Endothelial cell of umbilical vein (primary cell): ENCODE data around the gene ANKS1A. TPM values are rescaled to one million over a fixed set of nuclear protein-coding genes. Genes with fewer than 3 reads are reported as not detected.

Source experiments
- BruUV-seq: library from RNA; stranded (reverse); fragments of 400-500 nt; replicated peaks from 2 replicates; lab custom pipeline; 2021; lab: Mats Ljungman, UMichigan
- CTCF ChIA-PET: fragments of 300-600, 350-600 bp; sonication (Branson Sonifier 250); formaldehyde crosslinking; loops from one replicate; lab custom pipeline; 2021; ENCODE audit warnings: antibody characterized with exemption, inconsistent platforms; lab: Charles Lee
- POLR2A ChIA-PET: fragments of 300-600, 350-600 bp; sonication (Branson Sonifier 250); formaldehyde crosslinking; loops from one replicate; lab custom pipeline; 2021; ENCODE audit warnings: antibody characterized with exemption, inconsistent platforms; lab: Charles Lee
- DNase-seq: peaks from one replicate; pipeline ENCODE4 v3.0.0-alpha.2; 2011; ENCODE audit warnings: low read depth, low spot score
- FAIRE-seq: peaks from 2 replicates; lab custom pipeline; 2011; peaks lifted over from hg19 to GRCh38; lab: Jason Lieb, UNC
- H2AFZ ChIP-seq: 2 replicates; pipeline ENCODE4 v1.6.0; 2012; ENCODE audit warnings: low read depth, low read length, control low read depth, inconsistent platforms
- H3K27ac ChIP-seq: 2 replicates; pipeline ENCODE4 v1.5.1; 2011; ENCODE audit warnings: low read depth, mild to moderate bottlenecking, control low read depth, low read length, moderate library complexity; ENCODE audit not compliant: insufficient read depth
- H3K27me3 ChIP-seq, 2 experiments: 2 replicates each; pipeline versions ENCODE4 v1.6.0 to v1.6.1; 2011; ENCODE audit warnings: low read length in 2 of 2, mixed read lengths in 1 of 2; ENCODE audit not compliant: control insufficient read depth in 2 of 2, insufficient read depth in 2 of 2
- H3K36me3 ChIP-seq, 2 experiments: 2 replicates in 1 of 2; 3 replicates in 1 of 2; pipeline ENCODE4 v1.5.1; 2011; ENCODE audit warnings: low read length in 2 of 2, mild to moderate bottlenecking in 1 of 2, moderate library complexity in 1 of 2; ENCODE audit not compliant: control insufficient read depth in 2 of 2, insufficient read depth in 2 of 2; ENCODE audit errors: extremely low read depth in 1 of 2
- H3K4me1 ChIP-seq: 3 replicates; pipeline ENCODE4 v1.5.1; 2011; ENCODE audit warnings: mild to moderate bottlenecking, low read length; ENCODE audit not compliant: control insufficient read depth, insufficient read depth; ENCODE audit errors: extremely low read depth
- H3K4me2 ChIP-seq: 2 replicates; pipeline ENCODE4 v1.6.1; 2011; ENCODE audit warnings: low read length, control low read depth, mixed read lengths; ENCODE audit not compliant: insufficient read depth
- H3K4me3 ChIP-seq, 3 experiments: fragments of 200-600 bp in 1 of 3; sonication (generic), shearing (Covaris generic) in 1 of 3; replicated peaks in 1 of 3; 2 replicates each; pipeline ENCODE4 v1.5.1; 2011 to 2016; ENCODE audit warnings: control low read depth in 3 of 3, low read length in 3 of 3, mild to moderate bottlenecking in 2 of 3, inconsistent platforms in 1 of 3, low read depth in 1 of 3, moderate library complexity in 1 of 3; ENCODE audit not compliant: insufficient read depth in 1 of 3
- H3K79me2 ChIP-seq: 2 replicates; pipeline ENCODE4 v1.6.0; 2012; ENCODE audit warnings: low read length, inconsistent platforms; ENCODE audit not compliant: control insufficient read depth, insufficient read depth
- H3K9ac ChIP-seq: replicated peaks from 2 replicates; pipeline ENCODE3; 2011; ENCODE audit warnings: low read length, control low read depth; ENCODE audit not compliant: insufficient read depth; ENCODE audit errors: extremely low read depth
- H3K9me1 ChIP-seq: replicated peaks from 3 replicates; pipeline ENCODE4 v1.6.0; 2011; ENCODE audit warnings: mild to moderate bottlenecking, low read length; ENCODE audit not compliant: control insufficient read depth, insufficient read depth; ENCODE audit errors: extremely low read depth
- H3K9me3 ChIP-seq: replicated peaks from 2 replicates; pipeline ENCODE4 v1.5.1; 2012; ENCODE audit warnings: low read length, inconsistent platforms; ENCODE audit not compliant: control insufficient read depth, insufficient read depth
- H4K20me1 ChIP-seq: replicated peaks from 2 replicates; pipeline ENCODE3; 2011; ENCODE audit warnings: mild to moderate bottlenecking, low read length; ENCODE audit not compliant: control insufficient read depth, insufficient read depth; ENCODE audit errors: extremely low read depth
- EZH2 ChIP-seq: IDR thresholded peaks from 2 replicates; pipeline ENCODE4 v1.6.1; 2012; ENCODE audit warnings: borderline replicate concordance, low read depth, mild to moderate bottlenecking, moderate library complexity, low read length, inconsistent platforms; ENCODE audit not compliant: severe bottlenecking
- FOS ChIP-seq: IDR thresholded peaks from 2 replicates; pipeline ENCODE4 v1.6.1; 2011; ENCODE audit warnings: mild to moderate bottlenecking, low read length, moderate library complexity, borderline replicate concordance; ENCODE audit not compliant: insufficient read depth
- GATA2 ChIP-seq: IDR thresholded peaks from 2 replicates; pipeline ENCODE4 v1.7.0; 2011; ENCODE audit warnings: low read depth, mild to moderate bottlenecking, moderate library complexity, mixed read lengths, low read length; ENCODE audit not compliant: insufficient read length, insufficient read depth
- JUN ChIP-seq: IDR thresholded peaks from 2 replicates; pipeline ENCODE4 v1.6.1; 2011; ENCODE audit warnings: borderline replicate concordance, low read depth; ENCODE audit not compliant: insufficient read length, insufficient read depth
- MYC ChIP-seq: IDR thresholded peaks from one replicate; pipeline ENCODE4 v1.6.1; 2011; ENCODE audit warnings: mild to moderate bottlenecking, low read depth, low read length
- POLR2A ChIP-seq: IDR thresholded peaks from 2 replicates; pipeline ENCODE4 v1.6.1; 2012; ENCODE audit warnings: low read depth, mild to moderate bottlenecking, control low read depth, low read length
- POLR2AphosphoS5 ChIP-seq: IDR thresholded peaks from 2 replicates; pipeline ENCODE4 v1.6.1; 2012; ENCODE audit warnings: low read depth, mild to moderate bottlenecking, control low read depth, low read length, moderate library complexity; ENCODE audit not compliant: insufficient read depth
- dilution Hi-C: fragments of 300-500 bp; cut with MboI; formaldehyde crosslinking; loops from one replicate; pipeline ENCODE4 v1.15.0; 2019; ENCODE audit warnings: low sequenced_read_pairs; ENCODE audit not compliant: extremely low pct_ligation_motif_present
- intact Hi-C: fragments of 100-400 bp; cut with micrococcal nuclease; formaldehyde crosslinking; loops from one replicate; pipeline ENCODE4 v1.10.0; 2022
- polyA plus RNA-seq, 4 experiments: library from polyadenylated mRNA; depleted of rRNA in 3 of 4; stranded (reverse) in 3 of 4; unstranded in 1 of 4; fragments of >200 nt; gene quantifications; 2 replicates each; pipeline versions ENCODE4 v1.2.1 to v1.2.3, GENCODE V29; 2011 to 2012; ENCODE audit warnings: missing spikeins in 1 of 4
- total RNA-seq: library from RNA; stranded (reverse); gene quantifications from 2 replicates; pipeline ENCODE4 v1.2.3, GENCODE V29; 2021
- TF ChIP-seq, protein P1 (sequence below): IDR thresholded peaks from 2 replicates; pipeline ENCODE4 v1.6.1; 2011; ENCODE audit not compliant: insufficient read depth, insufficient read length
- TF ChIP-seq, protein P2 (sequence below), 2 donors: IDR thresholded peaks; 1 replicate in 1 of 2; 2 replicates in 1 of 2; pipeline ENCODE4 v1.5.1; 2011; ENCODE audit warnings: low read length in 2 of 2, mild to moderate bottlenecking in 2 of 2, moderate library complexity in 2 of 2, control low read depth in 1 of 2, inconsistent platforms in 1 of 2, low read depth in 1 of 2; ENCODE audit not compliant: insufficient read depth in 1 of 2; ENCODE audit errors: extremely low read depth in 1 of 2

The ANKS1A gene
- total and polyA plus RNA-seq, 2 donors (not counting 3 experiments of a cell fraction or from before 2014, with no cell fraction given): 8.9 to 26.1 TPM

DNA sequence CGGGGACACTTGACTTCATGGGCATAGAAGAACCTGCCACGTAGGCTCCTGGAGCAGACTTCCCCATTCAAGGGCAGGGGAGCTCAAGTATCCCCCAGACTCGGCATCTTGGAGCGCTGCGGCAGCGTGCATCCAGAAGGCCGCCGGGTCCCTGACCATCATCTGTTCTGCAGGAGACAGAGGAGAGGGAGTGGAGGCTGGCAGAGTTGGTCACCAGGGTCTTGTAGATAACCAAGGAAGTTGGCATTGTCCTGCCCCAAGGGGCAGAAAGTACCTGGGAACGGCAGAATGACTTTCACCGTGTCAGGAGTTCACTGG, 169.3 kb downstream of the ANKS1A start:
- FAIRE-seq (no peak), DNase-seq (no peak)
- Histone ChIP-seq H3K4me1 (peaks cover 8% of the 10 kb centered on the region), H3K27me3 (no peaks in the 10 kb centered on the region), H3K36me3 (peaks cover 0 to 36% of the 10 kb centered on the region in 2 experiments), H4K20me1 (no peaks in the 10 kb centered on the region), H3K4me2 (no peak overlapping the region), H2AFZ (no peak overlapping the region), H3K4me3 (no peak overlapping the region), H3K79me2 (no peaks in the 10 kb centered on the region), H3K9me3 (no peaks in the 10 kb centered on the region), H3K9me1 (no peaks in the 10 kb centered on the region), H3K27ac (no peak overlapping the region), H3K9ac (no peak overlapping the region)
- no peak for TF ChIP-seq JUN
- TF ChIP-seq GATA2: no peak
- intact Hi-C loops: no loop called here
- dilution Hi-C loops: no loop called here
- CTCF ChIA-PET: interaction anchor here (0.8 to 1.6 kb wide), 2 partner anchors 35 to 44 kb away, joined by 3 read pairs; no protein-coding TSS in a partner anchor
- BruUV-seq: no TSS peak
- POLR2A ChIA-PET: no interaction called here

DNA sequence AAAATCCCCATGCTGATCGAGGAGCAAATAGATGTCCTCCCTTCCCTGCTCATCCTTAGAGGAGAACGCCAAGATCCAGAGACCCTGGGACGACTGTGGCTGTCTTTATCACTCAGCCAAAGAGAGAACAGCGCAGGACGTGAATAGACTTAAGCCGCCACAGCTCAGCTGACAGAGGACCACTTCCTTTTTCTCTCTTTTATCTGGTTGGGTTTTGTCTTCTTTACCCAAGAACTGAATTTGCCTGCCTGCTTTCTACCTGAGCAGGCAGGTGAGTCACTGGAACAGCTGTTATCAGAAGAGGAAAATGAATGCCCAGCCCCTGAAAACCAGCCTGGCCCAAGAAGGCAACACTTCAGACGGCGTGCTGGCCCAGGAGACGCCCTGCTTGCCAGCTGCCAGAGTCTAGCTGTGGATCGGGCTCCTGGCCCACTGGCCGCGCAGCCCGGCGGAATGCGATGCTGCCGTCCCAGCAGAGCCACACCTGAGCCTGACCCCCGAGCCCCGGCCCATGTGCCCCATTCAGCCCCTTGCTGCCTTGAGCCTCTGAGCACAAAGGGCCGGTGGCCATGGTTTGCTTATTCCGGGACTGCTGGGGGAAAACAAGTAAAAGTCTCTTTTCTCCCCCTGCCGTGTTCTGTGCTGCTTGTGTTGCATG, 169.9 kb downstream of the ANKS1A start:
- POLR2A ChIA-PET: no interaction called here
- intact Hi-C loops: no loop called here

More for the DNA sequence above, 169.9 kb downstream of the ANKS1A start:
- no peaks in the 10 kb centered on the region for H4K20me1 ChIP-seq
- no peak overlapping the region for H3K9ac ChIP-seq
- H3K79me2 ChIP-seq: no peaks in the 10 kb centered on the region
- no peak for DNase-seq
- H2AFZ ChIP-seq: no peak overlapping the region
- H3K36me3 ChIP-seq: peaks cover 0 to 33% of the 10 kb centered on the region in 2 experiments
- dilution Hi-C loops: no loop called here
- no peaks in the 10 kb centered on the region for H3K9me1 ChIP-seq
- no peak for TF ChIP-seq POLR2A
- no peak for TF ChIP-seq JUN
- TF ChIP-seq POLR2AphosphoS5: no peak
- no peak for TF ChIP-seq MYC
- TF ChIP-seq EZH2: no peak
- TF ChIP-seq, protein P1, sequence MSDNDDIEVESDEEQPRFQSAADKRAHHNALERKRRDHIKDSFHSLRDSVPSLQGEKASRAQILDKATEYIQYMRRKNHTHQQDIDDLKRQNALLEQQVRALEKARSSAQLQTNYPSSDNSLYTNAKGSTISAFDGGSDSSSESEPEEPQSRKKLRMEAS: no peak
- TF ChIP-seq FOS: no peak
- TF ChIP-seq, protein P2, sequence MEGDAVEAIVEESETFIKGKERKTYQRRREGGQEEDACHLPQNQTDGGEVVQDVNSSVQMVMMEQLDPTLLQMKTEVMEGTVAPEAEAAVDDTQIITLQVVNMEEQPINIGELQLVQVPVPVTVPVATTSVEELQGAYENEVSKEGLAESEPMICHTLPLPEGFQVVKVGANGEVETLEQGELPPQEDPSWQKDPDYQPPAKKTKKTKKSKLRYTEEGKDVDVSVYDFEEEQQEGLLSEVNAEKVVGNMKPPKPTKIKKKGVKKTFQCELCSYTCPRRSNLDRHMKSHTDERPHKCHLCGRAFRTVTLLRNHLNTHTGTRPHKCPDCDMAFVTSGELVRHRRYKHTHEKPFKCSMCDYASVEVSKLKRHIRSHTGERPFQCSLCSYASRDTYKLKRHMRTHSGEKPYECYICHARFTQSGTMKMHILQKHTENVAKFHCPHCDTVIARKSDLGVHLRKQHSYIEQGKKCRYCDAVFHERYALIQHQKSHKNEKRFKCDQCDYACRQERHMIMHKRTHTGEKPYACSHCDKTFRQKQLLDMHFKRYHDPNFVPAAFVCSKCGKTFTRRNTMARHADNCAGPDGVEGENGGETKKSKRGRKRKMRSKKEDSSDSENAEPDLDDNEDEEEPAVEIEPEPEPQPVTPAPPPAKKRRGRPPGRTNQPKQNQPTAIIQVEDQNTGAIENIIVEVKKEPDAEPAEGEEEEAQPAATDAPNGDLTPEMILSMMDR (IDR thresholded peaks at IDR 0.05; ENCODE audit: extremely low read depth in 1 of 2, insufficient read depth in 1 of 2, low read depth in 1 of 2, low read length in 2 of 2): no peak
- no peak for TF ChIP-seq GATA2
- no peak overlapping the region for H3K4me2 ChIP-seq
- BruUV-seq: no TSS peak
- no peaks in the 10 kb centered on the region for H3K27me3 ChIP-seq
- CTCF ChIA-PET: interaction anchor here (1.6 to 1.7 kb wide), 2 partner anchors 44 to 72 kb away, joined by 3 to 6 read pairs; no protein-coding TSS in a partner anchor
- no peak overlapping the region for H3K4me3 ChIP-seq
- FAIRE-seq: no peak
- H3K27ac ChIP-seq: no peak overlapping the region
- no peaks in the 10 kb centered on the region for H3K9me3 ChIP-seq
- peaks cover 9% of the 10 kb centered on the region for H3K4me1 ChIP-seq
